T-helper 17 cell (primary cell): ENCODE data around the gene FAU. TPM values are rescaled to one million over a fixed set of nuclear protein-coding genes. Genes with fewer than 3 reads are reported as not detected.

ENCODE experiments used
- ATAC-seq: fragments of 150-1000 bp; cut with Tn5 transposase; 2 replicates; pipeline ENCODE4 v1.10.0; 2021; ENCODE audit warnings: mild to moderate bottlenecking, moderate library complexity
- DNase-seq, 3 donors: peaks; one replicate each; pipeline versions ENCODE4 v3.0.0 to v3.0.0-alpha.2; 2020 to 2021
- H3K9me3 ChIP-seq: one replicate; pipeline ENCODE4 v1.7.0; 2013; ENCODE audit warnings: low read length, mild to moderate bottlenecking; ENCODE audit not compliant: control insufficient read depth, poor library complexity, severe bottlenecking
- H3K27ac Mint-ChIP-seq: one replicate; pipeline ENCODE4 v1.8.0; 2022; ENCODE audit warnings: mild to moderate bottlenecking, moderate library complexity, mixed read lengths
- H3K27me3 Mint-ChIP-seq: one replicate; pipeline ENCODE4 v1.8.0; 2022; ENCODE audit warnings: mixed read lengths
- H3K36me3 Mint-ChIP-seq: one replicate; pipeline ENCODE4 v1.8.0; 2022; ENCODE audit warnings: low read depth, mixed read lengths
- H3K4me1 Mint-ChIP-seq: one replicate; pipeline ENCODE4 v1.8.0; 2022; ENCODE audit warnings: mild to moderate bottlenecking, mixed read lengths
- H3K4me3 Mint-ChIP-seq: one replicate; pipeline ENCODE4 v1.8.0; 2022; ENCODE audit warnings: mild to moderate bottlenecking, moderate library complexity, mixed read lengths
- total RNA-seq, 4 donors: library from RNA in 2 of 4; stranded (reverse) in 2 of 4; gene quantifications; one replicate each; pipeline ENCODE4 v1.2.3 and lab custom pipeline; 2022 to 2026

Gene FAU
- total RNA-seq = 1,000 to 10,000 TPM; 1,401 to 1,408 TPM
- 284 to 301 reads per million in 2 donors for total RNA-seq (lab: John Stamatoyannopoulos, UW)

DNA sequence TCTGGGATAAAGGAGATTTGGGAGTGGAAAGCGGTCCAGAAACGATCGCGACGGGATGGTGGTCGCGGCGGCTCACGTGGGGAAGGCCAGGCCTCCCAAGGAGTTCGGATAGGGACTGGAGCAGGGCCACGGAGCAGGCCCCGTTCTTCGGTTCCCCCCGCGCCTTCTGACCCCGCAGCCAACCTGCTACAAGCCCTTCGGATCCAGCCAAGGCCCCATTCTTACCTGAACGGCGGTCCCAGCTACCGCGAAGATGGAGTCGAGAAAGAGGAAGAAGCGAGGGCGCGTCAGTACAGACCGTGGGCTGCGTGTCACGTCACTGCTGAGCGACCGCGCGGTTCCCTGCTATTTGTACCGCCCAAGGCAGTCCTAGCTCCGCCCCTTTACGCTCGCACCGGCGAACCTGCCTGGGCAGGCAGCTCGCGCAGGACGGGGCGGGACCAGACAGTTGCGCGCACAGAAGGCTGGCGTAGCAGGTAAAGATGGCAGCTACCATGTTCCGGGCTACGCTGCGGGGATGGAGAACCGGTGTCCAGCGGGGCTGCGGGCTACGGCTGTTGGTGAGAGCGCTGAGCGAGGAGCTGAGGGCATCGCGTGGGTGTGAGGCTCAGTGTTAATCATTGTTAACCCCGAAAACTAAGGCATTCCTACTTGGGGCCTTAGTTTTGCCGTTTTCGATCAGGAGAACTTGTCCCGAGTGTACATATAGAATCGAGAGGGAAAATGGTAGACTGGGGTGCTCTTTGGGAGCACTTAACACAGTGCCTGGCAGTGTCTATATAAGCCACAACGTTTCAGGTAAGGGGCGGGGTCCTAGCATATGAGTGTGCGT, at the start of gene FAU, which contains the start of gene MRPL49:
TSS of gene FAU (minus strand) at position 270 of the 832 bp plus-strand sequence. CDS start 321 bp downstream, outside the sequence.
TSS of gene MRPL49 (plus strand) at position 457 of the 832 bp plus-strand sequence. CDS start at position 483, 26 bp downstream.
- H3K4me1 Mint-ChIP-seq = peaks cover 27% of the 10 kb centered on the region
- H3K4me3 Mint-ChIP-seq = peak within 1 kb of the TSS; percentile 99
- peaks cover 12% of the 10 kb centered on the region for H3K36me3 Mint-ChIP-seq
- H3K27ac Mint-ChIP-seq = peak within 1 kb of the TSS; percentile 99
- no peaks in the 10 kb centered on the region for H3K27me3 Mint-ChIP-seq
- H3K9me3 ChIP-seq = no peaks in the 10 kb centered on the region
- DNase-seq (peak; percentile 96 to 97 (median 97)), ATAC-seq (peak; percentile 81)

DNA sequence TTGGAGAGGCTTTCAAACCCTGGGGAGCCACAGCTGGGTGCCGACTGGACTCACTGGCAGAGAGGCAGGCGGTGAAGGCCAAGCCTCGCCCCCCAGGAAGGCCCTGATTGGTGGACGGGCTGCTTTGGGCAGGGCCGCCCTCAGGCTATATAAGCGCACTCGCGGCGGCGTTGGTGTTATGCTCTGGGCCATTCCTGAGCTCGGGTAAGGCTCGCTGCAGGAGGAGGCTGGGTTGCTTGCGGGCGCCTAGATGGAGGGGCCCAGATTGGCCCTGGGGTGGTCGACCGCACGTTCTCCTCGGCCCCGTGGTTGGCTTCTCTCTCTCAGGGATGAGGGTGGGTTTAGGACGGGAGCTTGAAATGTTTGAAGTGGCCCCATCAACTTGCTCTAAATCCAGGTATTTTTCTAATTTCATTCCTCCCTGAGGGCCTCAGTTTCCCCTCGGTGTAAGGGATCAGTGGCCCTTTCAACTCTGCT, 48.2 kb upstream of the FAU start, which contains the start of gene SPDYC:
TSS of gene SPDYC (plus strand) at position 176 of the 477 bp plus-strand sequence. CDS start 1,125 bp downstream, outside the sequence.
- ATAC-seq (no peak), DNase-seq (no peak)
- H3K36me3 Mint-ChIP-seq = no peaks in the 10 kb centered on the region
- H3K27ac Mint-ChIP-seq = no peak within 1 kb of the TSS
- H3K27me3 Mint-ChIP-seq = no peaks in the 10 kb centered on the region
- no peak within 1 kb of the TSS for H3K4me3 Mint-ChIP-seq
- peaks cover 4% of the 10 kb centered on the region for H3K4me1 Mint-ChIP-seq
- no peaks in the 10 kb centered on the region for H3K9me3 ChIP-seq

DNA sequence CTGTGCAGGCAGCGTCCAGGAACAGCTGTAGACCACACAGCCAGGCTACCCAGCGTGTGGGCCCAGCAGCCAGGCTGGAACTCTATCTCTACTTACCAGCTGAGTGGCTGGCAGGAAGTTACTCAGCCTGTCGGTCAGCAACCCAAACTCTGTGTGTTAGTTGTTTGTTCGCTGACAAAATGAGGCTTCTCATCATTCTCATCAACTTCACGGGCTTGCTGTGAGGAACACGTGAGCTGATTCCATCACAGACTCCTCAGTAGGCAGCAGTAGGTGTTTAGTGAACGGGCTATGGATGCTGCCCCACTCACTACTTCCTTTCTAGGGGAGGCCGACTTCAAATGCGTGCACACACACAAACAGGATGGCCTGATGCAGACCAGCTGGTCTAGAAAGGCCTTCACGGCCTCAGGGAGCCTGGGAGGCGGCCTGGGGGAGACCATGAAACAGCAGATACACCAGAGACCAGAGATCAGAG, 47.3 kb upstream of the FAU start:
- Mint-ChIP-seq H3K27ac (no peak overlapping the region), H3K36me3 (no peaks in the 10 kb centered on the region), H3K4me3 (no peak overlapping the region), H3K4me1 (peaks cover 4% of the 10 kb centered on the region), H3K27me3 (no peaks in the 10 kb centered on the region)
- ATAC-seq (no peak), DNase-seq (no peak)
- no peaks in the 10 kb centered on the region for H3K9me3 ChIP-seq

DNA sequence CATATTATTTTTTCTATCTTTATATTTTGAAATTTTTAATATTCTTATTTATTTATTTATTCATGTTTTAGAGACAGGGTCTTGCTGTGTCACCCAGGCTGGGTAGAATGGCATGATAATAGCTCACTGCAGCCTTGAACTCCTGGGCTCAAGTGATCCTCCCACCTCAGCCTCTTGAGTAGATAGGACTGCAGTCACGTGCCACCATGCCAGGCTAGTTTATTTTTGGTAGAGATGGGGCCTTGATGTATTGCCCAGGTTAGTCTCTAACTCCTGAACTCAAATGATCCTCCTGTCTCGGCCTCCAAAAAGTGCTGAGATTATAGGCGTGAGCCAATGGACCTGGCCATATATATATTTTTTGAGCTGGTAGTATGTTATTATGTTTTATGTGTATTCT, 45.7 kb upstream of the FAU start:
- Mint-ChIP-seq H3K27me3 (no peaks in the 10 kb centered on the region), H3K4me1 (peaks cover 4% of the 10 kb centered on the region), H3K36me3 (no peaks in the 10 kb centered on the region), H3K27ac (no peak overlapping the region), H3K4me3 (no peak overlapping the region)
- H3K9me3 ChIP-seq = no peaks in the 10 kb centered on the region
- no peak for DNase-seq
- ATAC-seq = no peak

DNA sequence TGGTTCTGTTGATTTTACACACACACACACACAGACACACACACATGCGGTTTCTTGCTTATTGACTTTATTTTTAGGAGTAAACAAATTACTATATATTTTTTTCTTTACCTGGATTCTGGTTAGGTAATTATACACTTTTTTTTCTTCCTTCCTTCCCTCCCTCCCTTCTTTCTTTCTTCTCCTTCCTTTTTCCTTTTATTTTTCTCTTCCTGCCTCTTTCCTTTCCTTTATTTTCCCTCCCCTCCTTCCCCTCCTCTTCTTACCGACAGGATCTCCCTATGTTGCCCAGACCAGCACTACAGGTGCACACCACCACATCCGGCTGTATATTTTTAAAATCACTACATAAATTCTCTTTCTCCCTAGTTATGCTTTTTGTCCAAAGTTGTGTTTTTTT, 45.0 kb upstream of the FAU start:
- H3K36me3 Mint-ChIP-seq = no peaks in the 10 kb centered on the region
- DNase-seq (no peak), ATAC-seq (no peak)
- H3K27ac Mint-ChIP-seq = no peak overlapping the region
- no peaks in the 10 kb centered on the region for H3K9me3 ChIP-seq
- H3K27me3 Mint-ChIP-seq = no peaks in the 10 kb centered on the region
- H3K4me1 Mint-ChIP-seq = peaks cover 4% of the 10 kb centered on the region
- H3K4me3 Mint-ChIP-seq = no peak overlapping the region

DNA sequence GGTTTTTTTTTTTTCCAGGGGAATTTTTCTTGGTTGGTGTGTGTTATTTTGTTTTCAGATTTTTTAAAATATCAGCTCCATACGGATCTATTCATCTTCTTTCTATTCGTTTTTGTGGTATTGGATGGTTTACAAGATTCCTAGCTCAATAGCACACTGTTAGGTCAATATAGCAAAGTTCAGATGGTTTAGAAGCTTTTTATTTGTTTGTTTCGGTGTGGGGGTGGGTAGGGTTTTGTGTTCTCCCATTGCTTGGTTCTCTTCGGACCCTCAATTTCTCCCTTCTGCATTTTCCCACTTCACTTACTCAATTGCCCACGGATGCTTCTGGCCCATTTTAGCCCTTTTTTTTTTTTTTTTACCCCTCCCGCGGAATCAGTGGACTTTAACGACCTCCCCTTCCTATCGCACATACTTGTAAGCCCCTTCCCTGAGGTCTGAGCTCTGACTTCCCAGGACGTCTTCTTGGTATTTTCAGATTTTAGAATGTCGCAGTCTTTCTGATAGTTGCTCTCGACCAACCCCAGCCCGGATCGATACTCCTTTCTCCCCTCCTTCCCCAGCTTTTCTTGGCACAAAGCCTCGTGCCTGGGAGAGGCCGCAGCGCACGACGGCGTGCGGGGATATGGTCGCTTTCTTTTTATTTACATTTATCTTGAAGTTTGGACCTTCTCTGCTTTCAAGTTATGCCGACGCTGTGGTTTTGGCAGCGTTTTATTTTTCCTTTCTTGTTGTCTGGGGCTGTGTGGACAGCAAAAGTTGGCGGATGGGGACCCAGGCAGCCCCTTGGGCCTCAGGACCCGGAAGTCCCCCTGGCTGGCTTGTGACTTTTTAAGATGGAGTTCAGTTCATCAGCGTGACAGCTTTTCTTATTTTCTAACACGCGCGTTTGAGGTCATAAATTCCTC, 43.7 kb upstream of the FAU start:
- no peak overlapping the region for H3K27ac Mint-ChIP-seq
- no peaks in the 10 kb centered on the region for H3K9me3 ChIP-seq
- H3K36me3 Mint-ChIP-seq = no peaks in the 10 kb centered on the region
- H3K4me1 Mint-ChIP-seq = peaks cover 4% of the 10 kb centered on the region
- no peak overlapping the region for H3K4me3 Mint-ChIP-seq
- peaks cover under 1% of the 10 kb centered on the region for H3K27me3 Mint-ChIP-seq
- DNase-seq = no peak
- no peak for ATAC-seq

DNA sequence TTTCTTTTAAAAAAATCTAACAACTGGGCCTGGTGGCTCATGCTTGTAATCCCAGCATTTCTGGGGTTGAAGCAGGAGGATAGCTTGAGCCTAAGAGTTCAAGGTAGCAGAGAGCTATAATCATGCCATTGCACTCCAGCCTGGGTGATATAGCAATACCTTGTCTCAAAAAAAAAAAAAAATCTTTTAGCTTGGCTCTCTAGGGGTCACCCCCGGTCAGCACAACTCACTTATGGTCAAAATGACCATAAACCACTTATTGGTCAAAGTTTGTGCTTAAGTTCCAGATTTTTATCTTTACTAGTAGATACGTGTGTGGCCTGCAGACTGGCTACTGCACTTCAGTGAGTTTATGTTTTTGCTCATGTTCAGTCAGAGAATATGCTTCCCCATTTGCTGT, 41.8 kb upstream of the FAU start:
- H3K27ac Mint-ChIP-seq = no peak overlapping the region
- no peak for DNase-seq
- no peak overlapping the region for H3K4me3 Mint-ChIP-seq
- H3K4me1 Mint-ChIP-seq = no peaks in the 10 kb centered on the region
- peaks cover 15% of the 10 kb centered on the region for H3K27me3 Mint-ChIP-seq
- no peaks in the 10 kb centered on the region for H3K9me3 ChIP-seq
- no peak for ATAC-seq
- no peaks in the 10 kb centered on the region for H3K36me3 Mint-ChIP-seq

DNA sequence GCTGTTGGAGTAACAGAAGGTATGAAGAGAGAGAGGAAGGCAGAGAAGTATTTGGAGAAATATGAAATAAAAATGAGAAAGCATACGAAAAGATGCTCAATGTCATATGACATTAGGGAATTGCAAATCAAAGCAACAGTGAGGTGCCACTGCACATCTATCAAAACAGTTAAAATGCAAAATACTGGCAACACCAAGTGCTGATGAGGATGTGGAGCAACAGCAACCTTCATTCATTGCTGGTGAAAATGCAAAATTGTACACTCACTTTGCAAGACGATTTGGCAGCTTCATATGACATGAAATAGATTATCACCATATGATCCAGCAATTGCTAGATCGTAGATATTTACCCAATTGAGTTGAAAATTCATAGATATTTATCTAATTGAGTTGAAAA, 38.7 kb upstream of the FAU start:
- no peaks in the 10 kb centered on the region for H3K36me3 Mint-ChIP-seq
- peaks cover 15% of the 10 kb centered on the region for H3K27me3 Mint-ChIP-seq
- no peaks in the 10 kb centered on the region for H3K4me1 Mint-ChIP-seq
- no peaks in the 10 kb centered on the region for H3K9me3 ChIP-seq
- no peak overlapping the region for H3K27ac Mint-ChIP-seq
- DNase-seq = no peak
- ATAC-seq = no peak
- H3K4me3 Mint-ChIP-seq = no peak overlapping the region

DNA sequence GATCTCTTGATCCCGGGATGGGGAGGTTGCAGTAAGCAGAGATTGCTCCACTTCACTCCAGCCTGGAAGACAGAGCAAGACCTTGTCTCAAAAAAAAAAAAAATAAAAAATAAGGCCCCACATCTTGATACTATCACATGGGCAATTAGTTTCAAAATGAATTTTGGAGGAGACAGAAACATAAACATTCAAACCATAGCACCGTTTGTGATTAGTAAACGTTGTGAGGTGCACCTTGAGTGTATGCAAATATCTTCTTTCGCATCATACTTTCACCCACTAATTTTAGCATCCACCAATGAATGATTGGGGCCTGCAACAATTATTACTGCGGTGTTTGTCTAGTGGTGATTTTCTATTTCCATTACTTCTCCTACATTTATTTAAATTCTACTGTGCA, 37.1 kb upstream of the FAU start:
- Mint-ChIP-seq H3K4me3 (no peak overlapping the region), H3K4me1 (no peaks in the 10 kb centered on the region), H3K36me3 (no peaks in the 10 kb centered on the region), H3K27ac (no peak overlapping the region), H3K27me3 (peaks cover 15% of the 10 kb centered on the region)
- DNase-seq (no peak), ATAC-seq (no peak)
- H3K9me3 ChIP-seq = no peaks in the 10 kb centered on the region

DNA sequence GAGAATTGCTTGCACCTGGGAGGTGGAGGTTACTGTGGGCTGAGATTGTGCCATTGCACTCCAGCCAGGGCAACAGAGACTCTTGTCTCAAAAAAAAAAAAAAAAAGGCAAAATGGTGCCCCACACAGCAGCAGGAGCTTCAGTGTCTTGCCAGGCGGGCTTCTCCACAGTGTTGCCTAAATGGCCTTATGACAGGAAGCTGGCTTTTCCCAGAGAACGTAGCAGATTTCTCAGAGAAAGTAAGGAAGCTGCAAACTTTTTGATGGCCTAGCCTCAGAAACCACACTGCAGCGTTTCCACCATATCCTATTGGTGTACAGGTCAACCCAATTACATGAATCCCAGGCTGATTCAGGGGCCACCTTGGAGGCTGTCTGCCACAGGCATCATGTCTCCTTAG, 35.4 kb upstream of the FAU start:
- ATAC-seq (no peak), DNase-seq (no peak)
- H3K4me1 Mint-ChIP-seq = no peaks in the 10 kb centered on the region
- no peak overlapping the region for H3K4me3 Mint-ChIP-seq
- no peaks in the 10 kb centered on the region for H3K36me3 Mint-ChIP-seq
- H3K27me3 Mint-ChIP-seq = peaks cover 15% of the 10 kb centered on the region
- H3K9me3 ChIP-seq = no peaks in the 10 kb centered on the region
- no peak overlapping the region for H3K27ac Mint-ChIP-seq

DNA sequence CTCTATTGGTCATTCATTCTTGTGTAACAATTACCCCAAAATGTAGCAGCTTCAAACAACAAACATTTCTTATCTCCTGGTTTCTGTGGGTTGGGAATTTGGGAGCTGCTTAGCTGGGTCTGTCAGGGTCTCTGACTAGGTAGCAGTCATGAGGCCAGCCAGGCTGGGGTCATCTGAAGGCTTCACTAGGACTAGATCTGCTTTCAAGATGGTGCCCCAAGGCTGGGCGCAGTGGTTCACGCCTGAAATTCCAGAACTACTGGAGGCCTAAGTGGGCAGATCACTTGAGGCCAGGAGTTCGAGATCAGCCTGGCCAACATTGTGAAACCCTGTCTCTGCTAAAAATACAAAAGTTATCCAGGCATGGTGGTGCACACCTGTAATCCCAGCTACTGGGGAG, 35.0 kb upstream of the FAU start:
- peaks cover 15% of the 10 kb centered on the region for H3K27me3 Mint-ChIP-seq

DNA sequence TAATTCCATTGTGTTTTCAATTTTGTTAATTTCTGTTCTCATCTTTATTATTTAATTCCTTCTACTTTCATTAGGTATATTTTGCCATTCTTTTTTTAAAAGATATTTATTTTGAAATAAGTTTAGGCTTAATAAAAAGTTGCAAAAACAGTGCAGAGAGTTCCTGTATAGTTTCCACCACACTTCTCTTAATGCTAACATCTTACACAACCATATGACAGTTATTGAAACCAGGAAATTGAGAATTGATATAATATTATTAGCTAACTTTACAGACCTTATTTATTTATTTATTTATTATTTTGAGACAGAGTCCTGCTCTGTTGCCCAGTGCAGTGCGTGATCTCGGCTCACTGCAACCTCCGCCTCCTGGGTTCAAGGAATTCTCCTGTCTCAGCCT, 34.3 kb upstream of the FAU start:
- Mint-ChIP-seq H3K4me1 (peaks cover 5% of the 10 kb centered on the region), H3K27me3 (peaks cover 15% of the 10 kb centered on the region), H3K36me3 (no peaks in the 10 kb centered on the region), H3K27ac (no peak overlapping the region), H3K4me3 (no peak overlapping the region)
- no peaks in the 10 kb centered on the region for H3K9me3 ChIP-seq
- ATAC-seq = no peak
- DNase-seq = no peak

More for the DNA sequence above, 35.0 kb upstream of the FAU start:
- Mint-ChIP-seq H3K36me3 (no peaks in the 10 kb centered on the region), H3K27ac (no peak overlapping the region), H3K4me1 (peaks cover 2% of the 10 kb centered on the region), H3K4me3 (no peak overlapping the region)
- no peaks in the 10 kb centered on the region for H3K9me3 ChIP-seq
- DNase-seq (no peak), ATAC-seq (no peak)

DNA sequence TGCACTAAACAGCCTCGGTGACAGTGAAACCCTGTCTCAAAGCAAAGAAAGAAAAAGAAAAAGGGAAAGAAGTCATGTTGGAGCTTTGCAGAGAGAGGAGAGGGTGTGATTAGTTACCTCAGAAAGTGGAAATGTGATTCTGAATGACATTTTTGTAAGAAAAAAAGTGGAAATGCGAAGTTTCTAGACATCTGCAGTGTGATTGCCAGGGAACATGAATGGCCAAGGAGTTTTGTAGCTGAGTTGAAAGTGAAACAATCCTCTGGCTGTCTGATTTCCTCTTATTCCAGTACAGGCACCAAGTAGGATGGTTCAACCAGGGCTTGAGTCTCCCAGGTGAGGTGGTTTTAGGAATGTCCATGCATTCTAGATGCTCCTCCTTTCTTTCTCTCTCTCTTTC, 30.2 kb upstream of the FAU start:
- peaks cover 6% of the 10 kb centered on the region for H3K4me1 Mint-ChIP-seq
- H3K27me3 Mint-ChIP-seq = no peaks in the 10 kb centered on the region
- H3K9me3 ChIP-seq = no peaks in the 10 kb centered on the region
- no peak overlapping the region for H3K4me3 Mint-ChIP-seq
- H3K36me3 Mint-ChIP-seq = peaks cover 2% of the 10 kb centered on the region
- H3K27ac Mint-ChIP-seq = no peak overlapping the region
- DNase-seq (no peak), ATAC-seq (no peak)
